HG03135 (cell line): Measurements from ENCODE around the gene CADM2.

Source experiments
- ATAC-seq: cut with Tn5 transposase; IDR thresholded peaks from one replicate; pipeline ENCODE4 v1.9.1; 2021; ENCODE audit warnings: mild to moderate bottlenecking, moderate library complexity; ENCODE audit not compliant: unreplicated experiment

The CADM2 gene

DNA sequence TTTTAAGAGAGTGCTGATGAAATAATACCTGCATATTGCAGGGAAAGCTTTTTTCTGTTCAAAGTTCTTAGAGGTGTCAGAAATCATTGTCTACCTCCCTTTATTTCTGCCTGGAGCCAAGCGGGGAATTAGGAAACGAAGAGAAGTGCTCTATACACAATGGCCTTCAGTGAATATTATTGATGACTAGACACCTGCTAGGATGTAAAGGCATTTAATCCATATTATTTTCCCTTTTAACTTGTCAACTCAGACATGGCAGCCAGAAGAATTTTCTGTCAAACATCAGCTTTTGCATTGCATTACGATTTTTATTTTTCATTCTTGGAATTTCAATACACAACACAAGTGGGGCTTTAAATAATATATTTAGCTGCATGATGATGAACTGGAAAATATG, 24.7 kb downstream of the CADM2 start:
- no peak for ATAC-seq

DNA sequence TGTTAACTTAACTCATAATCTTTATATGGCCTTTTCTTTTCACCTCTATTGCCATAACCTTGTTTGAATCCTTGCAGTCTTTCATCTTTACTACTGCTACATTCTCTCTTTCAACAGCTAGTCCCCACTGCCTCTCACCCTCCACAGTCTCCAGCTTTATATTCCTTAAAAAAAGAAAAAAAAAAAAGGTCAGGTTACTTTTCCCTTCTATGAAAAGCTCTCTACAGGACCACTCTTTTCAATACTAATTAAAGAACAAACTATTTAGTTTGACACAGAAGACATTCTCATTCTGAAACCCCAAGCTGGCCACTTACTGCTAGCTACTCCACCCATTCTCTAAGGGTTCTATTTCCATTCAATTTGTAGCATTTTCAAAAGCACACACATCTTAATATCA, 25.6 kb downstream of the CADM2 start:
- ATAC-seq: no peak

DNA sequence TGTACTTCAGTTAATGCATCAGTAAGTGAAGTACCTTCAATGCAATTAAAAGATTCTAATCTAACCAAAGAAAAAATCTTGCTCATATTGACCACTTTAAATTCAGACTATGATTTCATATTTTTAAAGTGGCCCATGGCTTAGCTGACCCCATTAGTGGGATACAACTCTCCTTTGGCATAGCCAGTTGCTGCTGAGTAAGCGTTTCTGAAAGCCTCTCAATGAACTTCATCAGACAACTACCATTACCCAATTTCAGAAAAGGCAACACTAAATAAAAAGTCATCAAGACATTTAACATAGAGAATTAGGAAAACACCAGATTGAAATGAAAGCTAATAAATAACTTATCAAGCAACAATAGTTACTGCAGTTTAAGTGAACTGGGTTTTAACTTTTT, 27.0 kb downstream of the CADM2 start:
- ATAC-seq: no peak

DNA sequence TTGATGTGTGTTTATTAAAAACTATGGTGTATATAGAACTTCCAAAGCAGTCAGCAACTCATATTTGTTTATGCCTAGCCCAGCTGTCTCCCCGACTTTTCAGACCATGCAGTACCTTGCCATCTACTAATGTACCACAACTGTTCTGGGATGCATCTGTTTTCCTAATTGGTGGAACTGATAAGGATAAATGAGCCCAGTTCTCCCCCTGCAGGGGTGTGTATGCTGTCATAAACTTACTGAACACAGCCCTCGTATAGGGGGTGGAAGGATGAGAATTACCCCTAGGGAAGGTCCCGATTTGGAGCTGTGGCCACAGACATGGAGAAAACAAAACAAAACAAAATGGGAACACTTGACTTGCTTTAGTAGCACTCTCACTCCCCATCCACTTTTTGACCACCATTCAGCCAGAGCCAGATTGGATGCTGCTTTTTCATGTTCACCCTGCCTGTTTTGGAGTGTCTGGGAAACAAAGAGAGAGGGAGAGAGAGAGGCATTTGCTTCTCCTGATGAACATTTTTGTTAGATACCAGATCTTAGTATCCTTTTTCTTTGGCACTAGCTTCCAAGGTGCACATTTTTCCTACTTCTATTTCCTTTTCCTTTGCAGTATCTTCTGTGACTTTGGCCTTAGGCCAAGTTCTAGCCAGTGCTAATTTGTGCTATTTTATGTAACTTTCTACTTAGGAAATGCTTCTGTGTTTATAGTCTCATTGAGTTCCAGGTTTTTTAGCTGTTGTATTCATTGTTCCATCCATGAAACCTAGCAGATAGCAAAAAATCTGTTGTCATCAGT, 29.1 kb downstream of the CADM2 start:
- no peak for ATAC-seq

DNA sequence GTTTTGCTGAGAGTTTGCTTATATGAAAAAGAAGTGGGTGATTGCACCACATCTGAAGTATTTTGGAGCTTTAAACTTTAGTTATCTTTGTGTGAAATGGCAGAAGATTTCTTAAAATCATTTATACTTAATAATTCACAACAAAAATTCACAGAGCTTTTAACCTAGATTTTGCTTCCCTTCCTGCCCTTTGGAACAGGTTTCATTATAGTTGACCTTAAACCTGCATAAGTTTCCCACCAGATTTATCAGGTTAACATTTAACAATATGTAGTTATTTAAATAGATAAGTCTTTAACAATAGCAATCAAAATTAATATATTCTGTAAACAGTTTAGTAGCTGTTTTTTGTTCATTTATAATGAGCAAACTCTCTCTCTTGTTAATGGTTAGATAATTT, 30.3 kb downstream of the CADM2 start:
- ATAC-seq: no peak

DNA sequence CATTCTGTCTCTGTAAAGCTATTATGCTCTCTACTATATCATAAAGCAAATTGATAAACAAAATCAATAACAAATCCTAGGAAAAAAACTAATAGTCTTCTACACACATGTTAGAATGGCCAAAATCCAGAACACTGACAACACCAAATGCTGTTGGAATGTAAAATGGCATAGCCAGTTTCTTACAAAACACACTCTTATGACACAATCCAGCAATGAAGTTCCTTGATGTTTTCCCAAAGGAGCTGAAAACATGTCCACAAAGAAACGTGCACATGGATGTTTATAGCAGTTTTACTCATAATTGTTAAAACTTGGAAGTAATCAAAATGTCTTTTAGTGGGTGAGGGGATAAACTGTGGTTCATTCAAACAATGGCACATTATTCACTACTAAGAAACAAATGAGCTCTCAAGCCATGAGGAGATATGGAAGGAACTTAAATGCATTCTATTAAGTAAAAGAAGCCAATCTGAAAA, 32.7 kb downstream of the CADM2 start:
- no peak for ATAC-seq

DNA sequence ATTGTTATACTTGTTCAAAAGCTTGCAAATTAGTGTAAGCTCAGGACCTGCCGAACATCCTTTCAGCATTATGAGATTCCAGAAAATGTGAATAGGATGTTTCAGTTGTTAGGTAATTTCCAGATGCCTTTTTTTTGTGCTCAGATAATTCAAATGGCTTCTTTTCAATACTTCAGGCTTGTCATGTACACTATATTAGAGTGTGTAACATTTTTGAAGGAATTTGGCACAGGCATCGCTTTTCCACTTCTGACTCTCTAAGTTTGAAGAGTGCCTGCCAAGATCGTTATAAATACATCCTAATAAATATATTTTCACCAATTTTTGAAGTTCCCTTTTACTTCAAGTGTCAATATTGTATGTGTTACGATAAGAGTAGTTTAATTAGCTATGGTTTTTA, 35.2 kb downstream of the CADM2 start:
- ATAC-seq: no peak

DNA sequence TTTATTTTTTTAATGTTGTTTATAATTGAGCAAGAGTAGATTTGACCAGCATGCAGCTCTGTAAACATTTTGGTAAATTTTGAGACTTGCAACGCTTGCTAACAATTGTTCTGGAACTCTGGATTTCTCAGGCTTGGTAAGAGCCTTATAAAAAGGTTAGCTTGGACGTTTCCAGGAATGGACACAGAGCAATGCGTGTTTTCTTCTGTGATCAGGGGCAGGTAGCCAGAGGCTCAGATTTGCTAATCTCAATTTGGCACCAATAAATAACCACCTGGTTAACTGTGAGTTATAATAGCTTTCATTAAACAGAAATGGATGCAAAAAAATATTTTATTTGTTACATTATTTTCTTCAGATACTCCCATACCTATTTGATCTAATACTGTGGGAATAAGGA, 39.8 kb downstream of the CADM2 start:
- no peak for ATAC-seq

DNA sequence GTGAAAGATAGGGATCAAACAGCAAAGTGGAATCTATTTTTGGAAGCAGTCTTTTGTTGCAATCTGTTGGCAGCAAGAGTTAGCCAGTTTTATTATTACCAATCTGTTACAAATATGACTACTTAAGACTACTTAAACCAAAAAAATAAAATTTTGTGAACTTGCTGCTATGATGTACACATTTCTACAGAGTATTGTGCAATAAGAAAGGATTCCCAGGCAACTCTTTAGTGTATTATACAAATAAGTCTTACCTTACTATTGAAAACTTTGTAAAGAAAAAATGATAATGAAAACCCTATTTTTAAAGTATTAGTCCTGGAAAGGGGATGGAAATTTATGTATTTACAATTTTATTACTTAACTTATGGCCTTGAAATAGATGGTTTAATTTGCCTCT, 44.7 kb downstream of the CADM2 start:
- ATAC-seq: no peak

DNA sequence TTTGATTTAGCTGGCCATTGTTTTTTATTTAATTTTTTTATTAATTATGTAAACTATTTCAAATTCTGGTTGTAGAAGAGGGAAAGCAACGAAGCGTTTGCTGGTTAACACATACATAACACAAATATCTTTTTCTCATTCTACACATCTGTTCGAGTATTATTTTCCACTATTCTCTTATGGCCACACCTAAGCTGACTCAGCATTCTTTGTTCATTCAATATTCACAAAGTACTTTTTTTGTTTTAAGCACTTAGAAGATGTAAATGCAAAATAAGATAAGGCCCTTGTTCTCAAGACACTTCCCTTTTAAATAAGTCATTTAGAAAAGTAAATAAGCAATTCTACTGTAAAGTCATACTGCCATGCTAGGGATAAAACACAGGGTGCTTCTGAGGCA, 45.4 kb downstream of the CADM2 start:
- ATAC-seq: no peak

DNA sequence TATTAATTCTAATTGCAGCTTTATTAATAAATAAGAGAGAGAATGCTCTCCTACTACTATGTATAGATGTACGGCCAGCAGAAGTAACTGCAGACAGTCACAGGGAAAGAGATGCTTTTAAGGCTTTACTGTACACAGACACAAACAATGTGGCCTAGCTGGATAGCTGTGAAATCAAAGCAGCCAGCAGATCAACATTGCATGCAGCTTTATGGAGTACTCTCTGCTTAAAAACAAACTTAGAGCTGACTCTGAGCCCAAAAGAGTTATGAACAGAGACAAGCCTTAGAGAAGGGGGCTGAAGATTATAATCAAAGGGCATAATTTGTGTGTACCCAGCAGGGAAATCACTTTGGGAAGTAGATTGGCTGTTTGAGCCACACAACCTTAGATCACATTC, 47.2 kb downstream of the CADM2 start:
- ATAC-seq: no peak

DNA sequence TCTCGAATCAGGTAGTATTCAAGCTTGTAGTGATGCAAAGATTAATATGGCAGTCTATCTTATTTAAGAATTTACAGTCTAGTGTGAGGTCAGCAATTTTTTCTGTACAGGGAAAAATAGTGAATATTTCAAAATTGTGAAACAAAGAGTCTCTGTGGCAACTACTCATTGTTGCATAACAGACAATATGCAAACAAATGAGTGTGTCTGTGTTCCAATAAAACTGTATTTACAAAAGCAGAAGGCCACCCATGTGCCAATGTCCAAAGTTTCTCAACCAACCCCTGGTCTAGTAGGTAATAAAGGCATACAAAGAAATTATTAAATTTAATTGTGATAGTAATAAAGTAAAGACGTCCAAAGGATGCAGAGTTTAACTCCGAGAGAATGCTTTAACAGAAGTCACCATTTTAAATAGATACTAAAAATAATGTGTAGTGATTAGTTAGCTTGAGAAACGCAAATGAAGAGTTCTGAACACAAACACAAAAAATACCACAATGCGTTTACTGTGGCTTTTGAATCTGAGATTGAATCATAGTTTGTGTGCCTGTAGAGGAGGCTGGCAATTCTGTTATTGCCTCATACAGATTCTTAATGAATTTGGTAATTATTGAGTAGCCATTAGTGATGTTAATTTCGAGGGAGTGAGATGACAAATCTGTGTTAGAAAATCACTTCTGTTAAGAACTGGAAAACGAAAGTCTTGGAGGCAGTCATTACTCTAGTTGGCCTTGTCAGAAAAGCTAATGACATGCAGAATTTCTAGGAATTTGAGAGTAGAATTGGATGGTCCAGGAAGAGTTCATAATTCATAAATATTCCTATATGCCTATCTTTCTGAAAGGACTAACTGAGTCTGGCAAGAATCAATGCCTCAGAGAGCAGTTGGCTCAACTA, 48.7 kb downstream of the CADM2 start:
- no peak for ATAC-seq

DNA sequence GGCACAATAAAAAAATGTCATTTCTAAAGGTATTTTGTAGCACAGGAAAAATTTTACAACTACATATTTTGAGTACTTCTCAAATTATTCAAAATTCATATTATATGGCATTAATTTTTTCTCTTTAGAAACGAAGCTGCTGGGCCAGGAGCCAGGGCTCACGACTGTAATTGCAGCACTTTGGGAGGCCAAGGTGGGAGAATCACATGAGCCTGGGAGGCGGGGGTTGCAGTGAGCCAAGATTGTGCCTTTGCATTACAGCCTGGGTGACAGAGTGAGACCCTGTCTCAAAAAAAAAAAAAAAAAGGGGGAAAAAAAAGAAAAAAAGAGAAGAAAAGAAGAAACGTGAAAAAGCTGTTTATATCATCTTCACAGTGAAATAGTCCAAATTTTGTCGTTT, 62.0 kb downstream of the CADM2 start:
- no peak for ATAC-seq

DNA sequence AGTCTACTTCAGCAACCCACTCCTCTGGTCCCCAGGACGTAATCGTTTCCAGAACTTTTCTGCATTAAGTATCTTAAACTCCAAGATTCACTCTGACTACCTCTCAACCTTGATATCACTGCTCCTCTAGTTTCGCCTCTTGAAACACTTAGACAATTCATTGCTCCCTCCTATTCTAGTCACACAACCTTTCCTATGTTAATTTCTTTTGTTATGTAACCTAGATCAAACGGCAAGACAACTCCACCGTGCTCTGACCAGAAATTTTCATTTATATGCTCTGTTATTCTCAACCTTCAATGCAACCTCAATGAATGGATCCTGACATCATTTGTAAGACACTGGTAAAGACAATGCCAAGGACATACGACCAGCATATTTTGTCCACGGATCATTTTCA, 71.3 kb downstream of the CADM2 start:
- no peak for ATAC-seq

DNA sequence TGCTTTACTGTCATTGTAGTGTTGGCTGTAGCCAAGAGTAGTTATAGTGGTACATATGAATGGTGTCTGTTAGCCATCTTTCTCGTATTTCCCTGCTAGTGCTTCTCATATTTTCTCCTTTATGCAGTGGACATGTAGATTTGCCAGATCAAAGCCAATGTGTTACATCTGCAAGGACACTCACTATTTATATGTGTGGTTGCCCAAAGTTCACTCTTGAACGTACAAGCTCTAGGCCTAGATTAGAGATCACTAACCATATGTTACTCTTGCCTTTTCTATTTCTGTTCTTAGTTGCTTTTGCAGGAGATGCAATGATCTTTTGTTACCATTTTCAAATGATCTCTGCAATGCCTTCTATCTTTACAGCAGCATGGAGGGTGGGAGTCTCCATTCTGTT, 78.4 kb downstream of the CADM2 start:
- no peak for ATAC-seq

DNA sequence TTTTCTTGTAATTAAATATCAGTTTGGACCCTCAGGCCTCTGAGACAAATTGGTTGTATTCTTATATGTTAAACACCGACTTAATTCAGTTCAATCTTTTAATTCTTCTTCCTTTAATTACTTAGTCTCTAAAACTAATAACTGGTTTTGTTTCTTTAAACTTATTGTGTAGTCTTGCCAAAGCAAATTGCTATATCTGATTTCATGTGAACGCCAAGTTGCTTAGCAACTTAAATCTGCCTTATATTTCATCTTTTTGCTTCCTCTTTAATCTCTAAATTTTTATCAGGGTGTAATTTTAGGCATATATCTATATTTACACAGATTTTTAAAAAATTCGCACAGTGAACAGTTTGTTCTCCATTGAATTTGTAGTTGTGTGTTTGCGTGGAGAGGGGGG, 82.2 kb downstream of the CADM2 start:
- no peak for ATAC-seq

DNA sequence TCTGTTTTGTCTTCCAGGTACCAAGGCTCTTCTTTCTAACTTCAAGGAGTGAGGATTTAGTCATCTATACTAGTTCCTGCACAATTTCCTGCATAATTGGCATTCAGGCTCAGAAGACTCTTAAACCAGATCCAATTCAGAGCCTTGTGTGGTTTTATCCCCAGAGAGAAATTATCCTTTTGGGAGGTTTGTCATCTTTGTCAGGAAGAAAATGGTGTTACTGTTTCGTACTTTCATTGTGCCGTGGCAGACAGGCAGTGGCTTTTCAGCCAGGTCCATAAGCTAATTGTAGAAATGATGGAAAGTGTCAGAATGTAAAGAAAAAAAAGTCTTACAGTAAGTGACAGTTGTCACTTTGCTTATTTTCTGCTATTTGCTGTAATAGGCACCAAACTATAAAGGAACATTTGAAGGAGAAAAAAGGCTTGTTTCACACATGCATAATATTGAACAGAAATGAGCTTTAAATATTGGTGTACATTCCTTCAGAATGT, 82.8 kb downstream of the CADM2 start:
- ATAC-seq: no peak

DNA sequence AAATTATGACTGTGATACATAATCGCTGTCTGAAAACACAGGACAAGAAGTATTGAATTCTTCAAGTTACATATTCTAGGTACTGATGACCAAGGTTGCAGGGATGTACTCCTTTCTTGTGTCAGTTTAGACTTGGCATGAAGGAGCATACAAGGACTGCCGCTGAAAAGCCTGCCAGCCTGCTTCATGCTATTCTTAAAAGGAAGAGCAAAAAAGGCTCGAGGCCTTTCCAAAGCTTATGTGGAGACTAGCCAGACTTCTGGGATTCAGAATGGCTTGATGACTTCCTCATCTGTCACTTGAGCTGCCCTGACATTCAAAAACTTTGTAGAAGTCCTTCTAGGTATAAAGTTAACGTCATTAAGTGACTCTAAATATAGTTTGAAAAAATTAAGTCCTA, 92.0 kb downstream of the CADM2 start:
- ATAC-seq: no peak

DNA sequence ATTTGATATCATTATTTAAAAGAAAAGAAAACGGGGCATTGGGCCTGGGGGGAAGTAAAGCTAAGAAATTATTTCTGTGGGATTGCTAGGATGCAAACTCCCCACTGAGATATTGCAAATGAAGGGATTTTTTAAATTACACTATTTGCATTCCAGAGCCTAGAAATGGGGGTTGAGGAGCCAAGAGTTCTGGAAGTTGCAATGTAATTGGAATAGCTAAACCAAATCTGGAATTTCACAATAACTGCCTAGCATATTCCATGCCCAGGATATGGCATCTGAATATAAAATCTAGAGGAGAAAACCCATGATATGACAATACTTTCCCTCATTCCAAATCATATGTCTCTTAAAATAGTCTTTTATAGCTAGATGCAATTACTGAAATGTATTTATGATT, 93.0 kb downstream of the CADM2 start:
- no peak for ATAC-seq

DNA sequence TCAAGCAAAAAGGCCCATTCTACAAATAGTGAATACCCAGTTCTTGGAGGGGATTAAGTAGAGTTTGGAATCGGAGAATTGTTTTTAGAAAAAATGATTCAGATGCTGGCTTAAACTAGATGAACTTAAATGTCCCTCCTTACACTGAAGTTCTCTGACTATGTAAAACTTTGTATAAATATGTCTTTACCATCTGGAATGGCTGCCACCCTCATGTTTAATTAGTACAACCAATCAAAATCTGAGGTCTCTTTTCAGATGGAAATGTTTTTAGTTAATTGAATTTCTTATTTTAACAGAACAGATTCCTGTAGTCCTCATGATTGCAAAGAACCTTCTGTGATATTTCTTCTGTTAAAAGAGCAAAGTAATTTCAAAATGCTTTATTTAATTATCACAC, 94.8 kb downstream of the CADM2 start:
- ATAC-seq: no peak

DNA sequence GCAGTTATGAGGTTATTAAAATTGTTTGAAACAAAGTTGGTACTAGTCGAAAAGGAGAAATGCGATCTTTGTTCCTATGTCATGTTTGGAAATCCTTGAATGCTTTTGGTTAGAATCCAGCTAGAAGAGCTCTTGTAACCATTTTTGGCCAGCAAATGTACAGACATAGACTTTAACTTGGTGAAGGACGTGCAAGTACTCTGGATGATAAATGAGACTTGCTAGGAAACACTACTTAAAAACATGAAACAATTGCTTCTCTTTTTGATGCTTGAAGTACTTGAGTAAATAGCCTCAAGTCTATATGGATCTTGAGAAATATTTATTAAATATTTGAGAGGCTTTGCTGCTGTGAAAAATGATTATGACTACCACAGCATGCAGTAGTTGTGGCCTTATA, 95.8 kb downstream of the CADM2 start:
- no peak for ATAC-seq

DNA sequence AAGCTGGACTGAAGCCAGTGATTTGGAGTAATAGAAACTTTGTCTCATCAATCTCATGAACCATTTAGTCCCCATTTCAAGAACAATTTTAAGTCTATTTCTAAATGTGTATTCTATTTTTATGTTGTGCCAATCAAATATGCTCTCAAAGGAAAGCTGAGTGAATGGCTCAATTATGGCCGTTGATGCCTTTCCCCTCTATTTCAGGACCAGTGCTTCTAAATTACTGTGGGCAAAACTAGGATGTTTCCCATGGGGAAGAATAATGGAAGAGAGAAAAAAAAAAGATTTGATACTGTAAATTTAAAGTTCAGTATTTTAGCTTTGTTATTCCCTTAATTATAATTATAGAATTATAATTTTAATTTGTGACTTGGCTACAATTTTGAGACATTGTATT, 110.1 kb downstream of the CADM2 start:
- no peak for ATAC-seq
